GM23338 (cell line): ENCODE data around the gene GEMIN8. TPM values are rescaled to one million over a fixed set of nuclear protein-coding genes. Genes with fewer than 3 reads are reported as not detected.
A peak's percentile ranks its signal among the peaks of the same experiment; 100 is the strongest.

Experiments
- ATAC-seq: fragments of 200-7000 bp; cut with Tn5 transposase; 3 replicates; pipeline ENCODE4 v1.9.1; 2020
- DNase-seq: peaks from one replicate; pipeline ENCODE4 v3.0.0-alpha.2; 2015; ENCODE audit warnings: low spot score
- H2AFZ ChIP-seq: fragments of 200-600 bp; sonication (generic); 2 replicates; pipeline ENCODE4 v1.8.0; 2016; ENCODE audit warnings: antibody characterized with exemption, mild to moderate bottlenecking, moderate library complexity
- H3F3A ChIP-seq: fragments of 200-600 bp; sonication (generic); replicated peaks from 2 replicates; pipeline ENCODE4 v1.8.0; 2017; ENCODE audit warnings: antibody characterized with exemption, mixed run types, low read depth
- H3K27ac ChIP-seq: fragments of 200-600 bp; sonication (generic); 2 replicates; pipeline ENCODE4 v1.6.1; 2016; ENCODE audit warnings: low read depth
- H3K27me3 ChIP-seq: fragments of 200-600 bp; sonication (generic); 2 replicates; pipeline ENCODE4 v1.8.0; 2016; ENCODE audit warnings: mild to moderate bottlenecking, mixed run types, moderate library complexity; ENCODE audit not compliant: insufficient read depth
- H3K36me3 ChIP-seq: fragments of 200-600 bp; sonication (generic); 2 replicates; pipeline ENCODE4 v1.8.0; 2016; ENCODE audit warnings: mild to moderate bottlenecking; ENCODE audit not compliant: insufficient read depth
- H3K4me1 ChIP-seq: fragments of 200-600 bp; sonication (generic); 2 replicates; pipeline ENCODE4 v1.8.0; 2016; ENCODE audit warnings: mild to moderate bottlenecking, moderate library complexity; ENCODE audit not compliant: insufficient read depth
- H3K4me2 ChIP-seq: fragments of 200-600 bp; sonication (generic); 2 replicates; pipeline ENCODE4 v1.7.1; 2017; ENCODE audit warnings: mixed run types
- H3K4me3 ChIP-seq: fragments of 200-600 bp; sonication (generic); 2 replicates; pipeline ENCODE4 v1.6.1; 2016; ENCODE audit warnings: mixed run types
- H3K79me2 ChIP-seq: fragments of 200-600 bp; sonication (generic); replicated peaks from 2 replicates; pipeline ENCODE4 v1.8.0; 2017; ENCODE audit warnings: mild to moderate bottlenecking; ENCODE audit not compliant: insufficient read depth
- H3K9me2 ChIP-seq: fragments of 200-600 bp; sonication (generic); 2 replicates; pipeline ENCODE4 v1.8.0; 2017; ENCODE audit not compliant: insufficient read depth
- H4K20me1 ChIP-seq: fragments of 200-600 bp; sonication (generic); replicated peaks from 2 replicates; pipeline ENCODE4 v1.8.0; 2017; ENCODE audit warnings: mild to moderate bottlenecking; ENCODE audit not compliant: insufficient read depth
- H3K27ac Mint-ChIP-seq: 2 replicates; pipeline ENCODE4 v1.8.0; 2020; ENCODE audit warnings: inconsistent platforms, mild to moderate bottlenecking, moderate library complexity, mixed read lengths
- H3K27me3 Mint-ChIP-seq: 3 replicates; pipeline ENCODE4 v1.8.0; 2022; ENCODE audit warnings: low read depth, mild to moderate bottlenecking, moderate library complexity, mixed read lengths, inconsistent platforms; ENCODE audit not compliant: insufficient read depth, poor library complexity
- H3K36me3 Mint-ChIP-seq: 3 replicates; pipeline ENCODE4 v1.8.0; 2021; ENCODE audit warnings: low read depth, mild to moderate bottlenecking, inconsistent platforms, moderate library complexity, mixed read lengths
- H3K4me1 Mint-ChIP-seq: 3 replicates; pipeline ENCODE4 v1.8.0; 2020; ENCODE audit warnings: mild to moderate bottlenecking, inconsistent platforms, mixed read lengths
- H3K4me3 Mint-ChIP-seq: 3 replicates; pipeline ENCODE4 v1.8.0; 2021; ENCODE audit warnings: moderate library complexity, mild to moderate bottlenecking, inconsistent platforms, mixed read lengths
- H3K9me3 Mint-ChIP-seq: 3 replicates; pipeline ENCODE4 v1.8.0; 2020; ENCODE audit warnings: moderate library complexity, mild to moderate bottlenecking, inconsistent platforms, mixed read lengths
- JUNB ChIP-seq: IDR thresholded peaks from one replicate; pipeline ENCODE4 v1.6.1; 2016; ENCODE audit warnings: antibody characterized with exemption; ENCODE audit not compliant: unreplicated experiment
- POLR2AphosphoS5 ChIP-seq: IDR thresholded peaks from 2 replicates; pipeline ENCODE4 v1.6.1; 2016; ENCODE audit warnings: antibody characterized with exemption, low read depth
- ZNF114 ChIP-seq: fragments of 250-450 bp; sonication (Bioruptor Pico); IDR thresholded peaks from 2 replicates; pipeline ENCODE4 v1.5.0; 2020; ENCODE audit warnings: mild to moderate bottlenecking, moderate library complexity
- polyA plus RNA-seq: library from polyadenylated mRNA; unstranded; fragments of >200 nt; fragmentation: Nextera tagmentation; extraction: Ambion mirVana; gene quantifications from 2 replicates; pipeline ENCODE4 v1.2.1, GENCODE V29; 2016
- total RNA-seq: library from RNA; depleted of rRNA; stranded (reverse); fragments of >200 nt; shearing (Covaris generic); gene quantifications from 2 replicates; pipeline ENCODE4 v1.2.3, GENCODE V29; 2014
- TF ChIP-seq, protein P1 (sequence below): IDR thresholded peaks from 2 replicates; pipeline ENCODE4 v1.6.1; 2016; ENCODE audit warnings: antibody characterized with exemption
- TF ChIP-seq, protein P2 (sequence below): IDR thresholded peaks from one replicate; pipeline ENCODE4 v1.6.1; 2018; ENCODE audit warnings: antibody characterized with exemption; ENCODE audit not compliant: unreplicated experiment
- TF ChIP-seq, protein P3 (sequence below): fragments of 250-450 bp; sonication (Bioruptor Pico); IDR thresholded peaks from 2 replicates; pipeline ENCODE4 v1.5.0; 2020; ENCODE audit warnings: mild to moderate bottlenecking, moderate library complexity

Gene GEMIN8
- total and polyA plus RNA-seq, 2 experiments from 2014 or later: 16.5 to 19.9 TPM

DNA sequence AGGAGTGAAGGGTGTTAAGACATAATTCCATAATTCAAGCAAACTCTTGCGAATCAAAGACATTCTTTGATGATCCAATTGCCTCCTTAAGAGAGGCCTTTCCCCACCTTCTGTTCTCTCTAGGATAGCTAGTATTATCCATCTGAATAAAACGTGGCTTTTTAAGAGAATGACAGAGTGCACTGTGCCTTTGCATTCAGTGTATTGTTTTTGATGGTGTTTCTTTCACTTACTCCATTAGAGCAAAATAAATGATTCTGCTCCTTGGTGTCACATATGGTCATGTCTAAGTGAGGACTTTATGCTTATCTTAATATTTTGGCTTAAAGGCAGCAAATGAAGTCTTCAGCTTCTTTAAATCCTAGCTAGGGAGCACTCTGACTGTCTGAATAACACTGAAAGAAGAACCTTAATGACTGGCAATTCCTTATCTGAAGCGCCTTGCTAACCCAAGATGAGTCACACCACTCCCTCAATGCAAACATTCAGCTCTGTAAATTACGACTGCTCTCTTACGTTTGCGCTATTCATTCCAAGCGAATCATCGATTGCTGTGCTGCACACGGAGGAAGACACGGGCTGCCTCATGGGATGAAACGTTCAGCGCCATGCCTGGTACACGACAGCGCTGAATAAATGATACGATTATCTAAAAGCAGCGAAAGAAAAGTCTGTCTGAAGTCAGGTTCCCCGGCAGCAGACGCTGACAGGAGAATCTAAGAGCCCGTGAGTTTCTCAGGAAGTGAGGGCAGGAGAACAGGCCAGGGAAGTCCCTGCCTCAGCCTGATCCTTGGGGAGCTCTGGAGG, 35.1 kb upstream of the GEMIN8 start:
- Histone ChIP-seq H3K9me2 (no peaks in the 10 kb centered on the region), H3K4me2 (no peak overlapping the region), H3F3A (no peaks in the 10 kb centered on the region), H3K36me3 (no peaks in the 10 kb centered on the region), H3K79me2 (no peaks in the 10 kb centered on the region), H3K4me3 (no peak overlapping the region), H4K20me1 (no peaks in the 10 kb centered on the region), H3K4me1 (no peaks in the 10 kb centered on the region), H3K27ac (no peak overlapping the region), H2AFZ (peak overlapping the region; percentile 56; the same call in 1 of the 2 replicates), H3K27me3 (no peaks in the 10 kb centered on the region)
- TF ChIP-seq POLR2AphosphoS5: no peak
- TF ChIP-seq ZNF114 (CRISPR knock-in tag): no peak
- no peak for TF ChIP-seq JUNB
- TF ChIP-seq, protein P1, sequence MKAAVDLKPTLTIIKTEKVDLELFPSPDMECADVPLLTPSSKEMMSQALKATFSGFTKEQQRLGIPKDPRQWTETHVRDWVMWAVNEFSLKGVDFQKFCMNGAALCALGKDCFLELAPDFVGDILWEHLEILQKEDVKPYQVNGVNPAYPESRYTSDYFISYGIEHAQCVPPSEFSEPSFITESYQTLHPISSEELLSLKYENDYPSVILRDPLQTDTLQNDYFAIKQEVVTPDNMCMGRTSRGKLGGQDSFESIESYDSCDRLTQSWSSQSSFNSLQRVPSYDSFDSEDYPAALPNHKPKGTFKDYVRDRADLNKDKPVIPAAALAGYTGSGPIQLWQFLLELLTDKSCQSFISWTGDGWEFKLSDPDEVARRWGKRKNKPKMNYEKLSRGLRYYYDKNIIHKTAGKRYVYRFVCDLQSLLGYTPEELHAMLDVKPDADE: no peak
- TF ChIP-seq, protein P2, sequence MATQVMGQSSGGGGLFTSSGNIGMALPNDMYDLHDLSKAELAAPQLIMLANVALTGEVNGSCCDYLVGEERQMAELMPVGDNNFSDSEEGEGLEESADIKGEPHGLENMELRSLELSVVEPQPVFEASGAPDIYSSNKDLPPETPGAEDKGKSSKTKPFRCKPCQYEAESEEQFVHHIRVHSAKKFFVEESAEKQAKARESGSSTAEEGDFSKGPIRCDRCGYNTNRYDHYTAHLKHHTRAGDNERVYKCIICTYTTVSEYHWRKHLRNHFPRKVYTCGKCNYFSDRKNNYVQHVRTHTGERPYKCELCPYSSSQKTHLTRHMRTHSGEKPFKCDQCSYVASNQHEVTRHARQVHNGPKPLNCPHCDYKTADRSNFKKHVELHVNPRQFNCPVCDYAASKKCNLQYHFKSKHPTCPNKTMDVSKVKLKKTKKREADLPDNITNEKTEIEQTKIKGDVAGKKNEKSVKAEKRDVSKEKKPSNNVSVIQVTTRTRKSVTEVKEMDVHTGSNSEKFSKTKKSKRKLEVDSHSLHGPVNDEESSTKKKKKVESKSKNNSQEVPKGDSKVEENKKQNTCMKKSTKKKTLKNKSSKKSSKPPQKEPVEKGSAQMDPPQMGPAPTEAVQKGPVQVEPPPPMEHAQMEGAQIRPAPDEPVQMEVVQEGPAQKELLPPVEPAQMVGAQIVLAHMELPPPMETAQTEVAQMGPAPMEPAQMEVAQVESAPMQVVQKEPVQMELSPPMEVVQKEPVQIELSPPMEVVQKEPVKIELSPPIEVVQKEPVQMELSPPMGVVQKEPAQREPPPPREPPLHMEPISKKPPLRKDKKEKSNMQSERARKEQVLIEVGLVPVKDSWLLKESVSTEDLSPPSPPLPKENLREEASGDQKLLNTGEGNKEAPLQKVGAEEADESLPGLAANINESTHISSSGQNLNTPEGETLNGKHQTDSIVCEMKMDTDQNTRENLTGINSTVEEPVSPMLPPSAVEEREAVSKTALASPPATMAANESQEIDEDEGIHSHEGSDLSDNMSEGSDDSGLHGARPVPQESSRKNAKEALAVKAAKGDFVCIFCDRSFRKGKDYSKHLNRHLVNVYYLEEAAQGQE: no peak
- TF ChIP-seq, protein P3, sequence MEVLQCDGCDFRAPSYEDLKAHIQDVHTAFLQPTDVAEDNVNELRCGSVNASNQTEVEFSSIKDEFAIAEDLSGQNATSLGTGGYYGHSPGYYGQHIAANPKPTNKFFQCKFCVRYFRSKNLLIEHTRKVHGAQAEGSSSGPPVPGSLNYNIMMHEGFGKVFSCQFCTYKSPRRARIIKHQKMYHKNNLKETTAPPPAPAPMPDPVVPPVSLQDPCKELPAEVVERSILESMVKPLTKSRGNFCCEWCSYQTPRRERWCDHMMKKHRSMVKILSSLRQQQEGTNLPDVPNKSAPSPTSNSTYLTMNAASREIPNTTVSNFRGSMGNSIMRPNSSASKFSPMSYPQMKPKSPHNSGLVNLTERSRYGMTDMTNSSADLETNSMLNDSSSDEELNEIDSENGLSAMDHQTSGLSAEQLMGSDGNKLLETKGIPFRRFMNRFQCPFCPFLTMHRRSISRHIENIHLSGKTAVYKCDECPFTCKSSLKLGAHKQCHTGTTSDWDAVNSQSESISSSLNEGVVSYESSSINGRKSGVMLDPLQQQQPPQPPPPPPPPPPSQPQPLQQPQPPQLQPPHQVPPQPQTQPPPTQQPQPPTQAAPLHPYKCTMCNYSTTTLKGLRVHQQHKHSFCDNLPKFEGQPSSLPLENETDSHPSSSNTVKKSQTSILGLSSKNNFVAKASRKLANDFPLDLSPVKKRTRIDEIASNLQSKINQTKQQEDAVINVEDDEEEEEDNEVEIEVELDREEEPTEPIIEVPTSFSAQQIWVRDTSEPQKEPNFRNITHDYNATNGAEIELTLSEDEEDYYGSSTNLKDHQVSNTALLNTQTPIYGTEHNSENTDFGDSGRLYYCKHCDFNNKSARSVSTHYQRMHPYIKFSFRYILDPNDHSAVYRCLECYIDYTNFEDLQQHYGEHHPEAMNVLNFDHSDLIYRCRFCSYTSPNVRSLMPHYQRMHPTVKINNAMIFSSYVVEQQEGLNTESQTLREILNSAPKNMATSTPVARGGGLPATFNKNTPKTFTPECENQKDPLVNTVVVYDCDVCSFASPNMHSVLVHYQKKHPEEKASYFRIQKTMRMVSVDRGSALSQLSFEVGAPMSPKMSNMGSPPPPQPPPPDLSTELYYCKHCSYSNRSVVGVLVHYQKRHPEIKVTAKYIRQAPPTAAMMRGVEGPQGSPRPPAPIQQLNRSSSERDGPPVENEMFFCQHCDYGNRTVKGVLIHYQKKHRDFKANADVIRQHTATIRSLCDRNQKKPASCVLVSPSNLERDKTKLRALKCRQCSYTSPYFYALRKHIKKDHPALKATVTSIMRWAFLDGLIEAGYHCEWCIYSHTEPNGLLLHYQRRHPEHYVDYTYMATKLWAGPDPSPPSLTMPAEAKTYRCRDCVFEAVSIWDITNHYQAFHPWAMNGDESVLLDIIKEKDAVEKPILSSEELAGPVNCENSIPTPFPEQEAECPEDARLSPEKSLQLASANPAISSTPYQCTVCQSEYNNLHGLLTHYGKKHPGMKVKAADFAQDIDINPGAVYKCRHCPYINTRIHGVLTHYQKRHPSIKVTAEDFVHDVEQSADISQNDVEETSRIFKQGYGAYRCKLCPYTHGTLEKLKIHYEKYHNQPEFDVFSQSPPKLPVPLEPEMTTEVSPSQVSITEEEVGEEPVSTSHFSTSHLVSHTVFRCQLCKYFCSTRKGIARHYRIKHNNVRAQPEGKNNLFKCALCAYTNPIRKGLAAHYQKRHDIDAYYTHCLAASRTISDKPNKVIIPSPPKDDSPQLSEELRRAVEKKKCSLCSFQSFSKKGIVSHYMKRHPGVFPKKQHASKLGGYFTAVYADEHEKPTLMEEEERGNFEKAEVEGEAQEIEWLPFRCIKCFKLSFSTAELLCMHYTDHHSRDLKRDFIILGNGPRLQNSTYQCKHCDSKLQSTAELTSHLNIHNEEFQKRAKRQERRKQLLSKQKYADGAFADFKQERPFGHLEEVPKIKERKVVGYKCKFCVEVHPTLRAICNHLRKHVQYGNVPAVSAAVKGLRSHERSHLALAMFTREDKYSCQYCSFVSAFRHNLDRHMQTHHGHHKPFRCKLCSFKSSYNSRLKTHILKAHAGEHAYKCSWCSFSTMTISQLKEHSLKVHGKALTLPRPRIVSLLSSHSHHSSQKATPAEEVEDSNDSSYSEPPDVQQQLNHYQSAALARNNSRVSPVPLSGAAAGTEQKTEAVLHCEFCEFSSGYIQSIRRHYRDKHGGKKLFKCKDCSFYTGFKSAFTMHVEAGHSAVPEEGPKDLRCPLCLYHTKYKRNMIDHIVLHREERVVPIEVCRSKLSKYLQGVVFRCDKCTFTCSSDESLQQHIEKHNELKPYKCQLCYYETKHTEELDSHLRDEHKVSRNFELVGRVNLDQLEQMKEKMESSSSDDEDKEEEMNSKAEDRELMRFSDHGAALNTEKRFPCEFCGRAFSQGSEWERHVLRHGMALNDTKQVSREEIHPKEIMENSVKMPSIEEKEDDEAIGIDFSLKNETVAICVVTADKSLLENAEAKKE (CRISPR knock-in tag): no peak
- H3K4me1 Mint-ChIP-seq: no peaks in the 10 kb centered on the region
- H3K9me3 Mint-ChIP-seq: no peaks in the 10 kb centered on the region
- DNase-seq (no peak), ATAC-seq (no peak)
- H3K4me3 Mint-ChIP-seq: no peak overlapping the region
- no peak overlapping the region for H3K27ac Mint-ChIP-seq
- no peaks in the 10 kb centered on the region for H3K36me3 Mint-ChIP-seq
- H3K27me3 Mint-ChIP-seq: no peaks in the 10 kb centered on the region
